ENCODE results near the gene IGDCC3.

The IGDCC3 gene

GRCh38 chr15:65383456-65383855 lies 5.7 kb upstream of the IGDCC3 start:
- Histone ChIP-seq H3K4me1 (ENCODE audit: control insufficient read depth, insufficient read depth, low read length) (peaks cover 13% of the 10 kb centered on the region), H3K36me3 (ENCODE audit: control insufficient read depth, insufficient read depth, low read length) (no peaks in the 10 kb centered on the region), H3K4me3 (ENCODE audit: low read length) (no peak overlapping the region), H3K9ac (ENCODE audit: low read length) (no peak overlapping the region), H3K27me3 (ENCODE audit: control insufficient read depth, insufficient read depth, low read length) (peaks cover 41% of the 10 kb centered on the region), H3K9me3 (ENCODE audit: control insufficient read depth, low read length) (no peaks in the 10 kb centered on the region)

- peaks cover 46% of the 10 kb centered on the region for H3K27me3 ChIP-seq (ENCODE audit: control insufficient read depth, insufficient read depth, low read length)
- no peak overlapping the region for H3K4me3 ChIP-seq (ENCODE audit: low read length)
- H3K36me3 ChIP-seq (ENCODE audit: control insufficient read depth, insufficient read depth, low read length) = no peaks in the 10 kb centered on the region
- H3K4me1 ChIP-seq (ENCODE audit: control insufficient read depth, insufficient read depth, low read length) = peaks cover 13% of the 10 kb centered on the region
- no peaks in the 10 kb centered on the region for H3K9me3 ChIP-seq (ENCODE audit: control insufficient read depth, low read length)
- H3K9ac ChIP-seq (ENCODE audit: low read length) = no peak overlapping the region
These were observed 5.1 kb upstream of the IGDCC3 start for GRCh38 chr15:65382921-65383320.

- Histone ChIP-seq H3K36me3 (ENCODE audit: control insufficient read depth, insufficient read depth, low read length) (no peaks in the 10 kb centered on the region), H3K9ac (ENCODE audit: low read length) (no peak overlapping the region), H3K4me1 (ENCODE audit: control insufficient read depth, insufficient read depth, low read length) (peaks cover 13% of the 10 kb centered on the region), H3K4me3 (ENCODE audit: low read length) (no peak overlapping the region), H3K27me3 (ENCODE audit: control insufficient read depth, insufficient read depth, low read length) (peaks cover 49% of the 10 kb centered on the region), H3K9me3 (ENCODE audit: control insufficient read depth, low read length) (no peaks in the 10 kb centered on the region)
These were observed 4.3 kb upstream of the IGDCC3 start for GRCh38 chr15:65382146-65382491.

GRCh38 chr15:65381445-65382145 lies 3.8 kb upstream of the IGDCC3 start:
- Histone ChIP-seq H3K4me1 (ENCODE audit: control insufficient read depth, insufficient read depth, low read length) (peaks cover 18% of the 10 kb centered on the region), H3K36me3 (ENCODE audit: control insufficient read depth, insufficient read depth, low read length) (no peaks in the 10 kb centered on the region), H3K9ac (ENCODE audit: low read length) (no peak overlapping the region), H3K9me3 (ENCODE audit: control insufficient read depth, low read length) (no peaks in the 10 kb centered on the region), H3K4me3 (ENCODE audit: low read length) (no peak overlapping the region), H3K27me3 (ENCODE audit: control insufficient read depth, insufficient read depth, low read length) (peaks cover 54% of the 10 kb centered on the region)

- Histone ChIP-seq H3K36me3 (ENCODE audit: control insufficient read depth, insufficient read depth, low read length) (no peaks in the 10 kb centered on the region), H3K9ac (ENCODE audit: low read length) (no peak overlapping the region), H3K4me1 (ENCODE audit: control insufficient read depth, insufficient read depth, low read length) (peaks cover 9% of the 10 kb centered on the region), H3K27me3 (ENCODE audit: control insufficient read depth, insufficient read depth, low read length) (peaks cover 63% of the 10 kb centered on the region), H3K4me3 (ENCODE audit: low read length) (no peak overlapping the region), H3K9me3 (ENCODE audit: control insufficient read depth, low read length) (no peaks in the 10 kb centered on the region)
These were observed 2.2 kb upstream of the IGDCC3 start for GRCh38 chr15:65379986-65380385.

GRCh38 chr15:65377105-65377975 lies 462 bp downstream of the IGDCC3 start:
- Histone ChIP-seq H3K9me3 (ENCODE audit: control insufficient read depth, low read length) (no peaks in the 10 kb centered on the region), H3K4me1 (ENCODE audit: control insufficient read depth, insufficient read depth, low read length) (peaks cover 5% of the 10 kb centered on the region), H3K36me3 (ENCODE audit: control insufficient read depth, insufficient read depth, low read length) (no peaks in the 10 kb centered on the region), H3K27me3 (ENCODE audit: control insufficient read depth, insufficient read depth, low read length) (peaks cover 57% of the 10 kb centered on the region), H3K4me3 (ENCODE audit: low read length) (no peak overlapping the region), H3K9ac (ENCODE audit: low read length) (no peak overlapping the region)

GRCh38 chr15:65376767-65377104 lies 1.1 kb downstream of the IGDCC3 start:
- Histone ChIP-seq H3K9ac (ENCODE audit: low read length) (no peak overlapping the region), H3K4me3 (ENCODE audit: low read length) (no peak overlapping the region), H3K4me1 (ENCODE audit: control insufficient read depth, insufficient read depth, low read length) (peaks cover 5% of the 10 kb centered on the region), H3K27me3 (ENCODE audit: control insufficient read depth, insufficient read depth, low read length) (peaks cover 57% of the 10 kb centered on the region), H3K36me3 (ENCODE audit: control insufficient read depth, insufficient read depth, low read length) (no peaks in the 10 kb centered on the region), H3K9me3 (ENCODE audit: control insufficient read depth, low read length) (no peaks in the 10 kb centered on the region)

GRCh38 chr15:65375871-65376607 lies 1.8 kb downstream of the IGDCC3 start:
- Histone ChIP-seq H3K27me3 (ENCODE audit: control insufficient read depth, insufficient read depth, low read length) (peaks cover 54% of the 10 kb centered on the region), H3K4me1 (ENCODE audit: control insufficient read depth, insufficient read depth, low read length) (peaks cover 5% of the 10 kb centered on the region), H3K36me3 (ENCODE audit: control insufficient read depth, insufficient read depth, low read length) (no peaks in the 10 kb centered on the region), H3K9me3 (ENCODE audit: control insufficient read depth, low read length) (no peaks in the 10 kb centered on the region), H3K4me3 (ENCODE audit: low read length) (no peak overlapping the region), H3K9ac (ENCODE audit: low read length) (no peak overlapping the region)

- Histone ChIP-seq H3K9me3 (ENCODE audit: control insufficient read depth, low read length) (no peaks in the 10 kb centered on the region), H3K27me3 (ENCODE audit: control insufficient read depth, insufficient read depth, low read length) (peaks cover 47% of the 10 kb centered on the region), H3K4me1 (ENCODE audit: control insufficient read depth, insufficient read depth, low read length) (peaks cover 5% of the 10 kb centered on the region), H3K9ac (ENCODE audit: low read length) (no peak overlapping the region), H3K4me3 (ENCODE audit: low read length) (no peak overlapping the region), H3K36me3 (ENCODE audit: control insufficient read depth, insufficient read depth, low read length) (no peaks in the 10 kb centered on the region)
These were observed 2.9 kb downstream of the IGDCC3 start for GRCh38 chr15:65374821-65375401.

GRCh38 chr15:65374334-65374733 lies 3.5 kb downstream of the IGDCC3 start:
- Histone ChIP-seq H3K4me3 (ENCODE audit: low read length) (no peak overlapping the region), H3K9ac (ENCODE audit: low read length) (no peak overlapping the region), H3K4me1 (ENCODE audit: control insufficient read depth, insufficient read depth, low read length) (peaks cover 5% of the 10 kb centered on the region), H3K36me3 (ENCODE audit: control insufficient read depth, insufficient read depth, low read length) (no peaks in the 10 kb centered on the region), H3K27me3 (ENCODE audit: control insufficient read depth, insufficient read depth, low read length) (peaks cover 42% of the 10 kb centered on the region), H3K9me3 (ENCODE audit: control insufficient read depth, low read length) (no peaks in the 10 kb centered on the region)

- Histone ChIP-seq H3K36me3 (ENCODE audit: control insufficient read depth, insufficient read depth, low read length) (no peaks in the 10 kb centered on the region), H3K4me1 (ENCODE audit: control insufficient read depth, insufficient read depth, low read length) (peaks cover 5% of the 10 kb centered on the region), H3K27me3 (ENCODE audit: control insufficient read depth, insufficient read depth, low read length) (peaks cover 33% of the 10 kb centered on the region), H3K4me3 (ENCODE audit: low read length) (no peak overlapping the region), H3K9ac (ENCODE audit: low read length) (no peak overlapping the region), H3K9me3 (ENCODE audit: control insufficient read depth, low read length) (no peaks in the 10 kb centered on the region)
These were observed 4.6 kb downstream of the IGDCC3 start for GRCh38 chr15:65373163-65373651.

- Histone ChIP-seq H3K4me3 (ENCODE audit: low read length) (no peak overlapping the region), H3K9ac (ENCODE audit: low read length) (no peak overlapping the region), H3K9me3 (ENCODE audit: control insufficient read depth, low read length) (no peaks in the 10 kb centered on the region), H3K4me1 (ENCODE audit: control insufficient read depth, insufficient read depth, low read length) (peaks cover 5% of the 10 kb centered on the region), H3K36me3 (ENCODE audit: control insufficient read depth, insufficient read depth, low read length) (no peaks in the 10 kb centered on the region), H3K27me3 (ENCODE audit: control insufficient read depth, insufficient read depth, low read length) (peaks cover 31% of the 10 kb centered on the region)
These were observed 5.1 kb downstream of the IGDCC3 start for GRCh38 chr15:65372787-65373067.
